Transverse colon (tissue), 4 donors: ENCODE data around the gene LGALS4. TPM values are rescaled to one million over a fixed set of nuclear protein-coding genes. Genes with fewer than 3 reads are reported as not detected.
"Not testable (repeated sequence)": the region's sequence is repeated elsewhere in the genome, so short reads cannot be mapped to it uniquely, and the experiment has no call there.

Experiments
- DNase-seq: peaks from one replicate; pipeline ENCODE4 v3.0.0-alpha.2; 2019
- H3K27ac ChIP-seq, 4 donors: fragments of 200-600 bp; sonication (generic); 2 replicates each; pipeline ENCODE4 v1.5.1; 2016 to 2018; ENCODE audit warnings: inconsistent platforms in 4 of 4
- H3K27me3 ChIP-seq: fragments of 200-600 bp; sonication (generic); 2 replicates; pipeline ENCODE4 v1.5.1; 2017; ENCODE audit warnings: inconsistent platforms
- H3K36me3 ChIP-seq, 4 donors: fragments of 200-600 bp; sonication (generic); 2 replicates each; pipeline ENCODE4 v1.5.1; 2017 to 2019; ENCODE audit warnings: inconsistent platforms in 4 of 4
- H3K4me1 ChIP-seq, 4 donors: fragments of 200-600 bp; sonication (generic); 2 replicates each; pipeline ENCODE4 v1.5.1; 2017 to 2020; ENCODE audit warnings: inconsistent platforms in 4 of 4
- H3K4me3 ChIP-seq, 4 donors: fragments of 200-600 bp; sonication (generic); 1 replicate in 1 of 4; 2 replicates in 3 of 4; pipeline versions ENCODE4 v1.5.1 to v1.6.1; 2017 to 2019; ENCODE audit warnings: inconsistent platforms in 4 of 4
- H3K9me3 ChIP-seq, 2 donors: fragments of 200-600 bp; sonication (generic); 2 replicates each; pipeline ENCODE4 v1.5.1; 2017 to 2019; ENCODE audit warnings: inconsistent platforms in 2 of 2
- EP300 ChIP-seq: sonication (generic); formaldehyde crosslinking; IDR thresholded peaks from one replicate; pipeline ENCODE4 v1.6.1; 2017; ENCODE audit warnings: antibody characterized with exemption, low read depth
- POLR2A ChIP-seq: fragments of 450-650 bp; IDR thresholded peaks from one replicate; pipeline ENCODE4 v1.6.1; 2016; ENCODE audit warnings: antibody characterized with exemption, mild to moderate bottlenecking, moderate library complexity
- POLR2AphosphoS5 ChIP-seq, 3 donors: sonication (generic); formaldehyde crosslinking; IDR thresholded peaks; one replicate each; pipeline ENCODE4 v1.6.1; 2016; ENCODE audit warnings: antibody characterized with exemption in 3 of 3
- WGBS, 2 donors: methylation state at CpG; one replicate each; pipeline ENCODE4 v1.1.5; 2018; ENCODE audit warnings: low coverage in 1 of 2; 5-methylcytosine and 5-hydroxymethylcytosine counted together
- in situ Hi-C, 4 donors: fragments of 200-750 bp; cut with MboI; loops; one replicate each; pipeline versions ENCODE4 v1.15.0 to v1.15.1; 2017; ENCODE audit warnings: low sequenced_read_pairs in 3 of 4, low pct_ligation_motif_present in 1 of 4, low pct_unique_long_range_greater_than_20kb in 1 of 4
- intact Hi-C: fragments of 100-400 bp; cut with DNase I; formaldehyde crosslinking; loops from one replicate; pipeline ENCODE4 v1.15.1; 2023; ENCODE audit warnings: low total_unique reads
- total RNA-seq, 4 donors: library from RNA; depleted of rRNA; stranded (reverse); fragments of >200 nt; gene quantifications; one replicate each; pipeline ENCODE4 v1.1.0, GENCODE V29; 2016
- TF ChIP-seq, protein P1 (sequence below), 5 experiments: fragments of 200-600 bp in 3 of 5; fragments of 450-650 bp in 2 of 5; sonication (generic) in 3 of 5; IDR thresholded peaks; 1 replicate in 2 of 5; 2 replicates in 3 of 5; pipeline ENCODE4 v1.5.1; 2016 to 2017; ENCODE audit warnings: antibody characterized with exemption in 5 of 5, inconsistent platforms in 3 of 5, mild to moderate bottlenecking in 2 of 5, moderate library complexity in 1 of 5

Gene LGALS4
- total RNA-seq, 4 donors from 2014 or later = 1,815 to 4,845 (median 3,695) TPM

DNA sequence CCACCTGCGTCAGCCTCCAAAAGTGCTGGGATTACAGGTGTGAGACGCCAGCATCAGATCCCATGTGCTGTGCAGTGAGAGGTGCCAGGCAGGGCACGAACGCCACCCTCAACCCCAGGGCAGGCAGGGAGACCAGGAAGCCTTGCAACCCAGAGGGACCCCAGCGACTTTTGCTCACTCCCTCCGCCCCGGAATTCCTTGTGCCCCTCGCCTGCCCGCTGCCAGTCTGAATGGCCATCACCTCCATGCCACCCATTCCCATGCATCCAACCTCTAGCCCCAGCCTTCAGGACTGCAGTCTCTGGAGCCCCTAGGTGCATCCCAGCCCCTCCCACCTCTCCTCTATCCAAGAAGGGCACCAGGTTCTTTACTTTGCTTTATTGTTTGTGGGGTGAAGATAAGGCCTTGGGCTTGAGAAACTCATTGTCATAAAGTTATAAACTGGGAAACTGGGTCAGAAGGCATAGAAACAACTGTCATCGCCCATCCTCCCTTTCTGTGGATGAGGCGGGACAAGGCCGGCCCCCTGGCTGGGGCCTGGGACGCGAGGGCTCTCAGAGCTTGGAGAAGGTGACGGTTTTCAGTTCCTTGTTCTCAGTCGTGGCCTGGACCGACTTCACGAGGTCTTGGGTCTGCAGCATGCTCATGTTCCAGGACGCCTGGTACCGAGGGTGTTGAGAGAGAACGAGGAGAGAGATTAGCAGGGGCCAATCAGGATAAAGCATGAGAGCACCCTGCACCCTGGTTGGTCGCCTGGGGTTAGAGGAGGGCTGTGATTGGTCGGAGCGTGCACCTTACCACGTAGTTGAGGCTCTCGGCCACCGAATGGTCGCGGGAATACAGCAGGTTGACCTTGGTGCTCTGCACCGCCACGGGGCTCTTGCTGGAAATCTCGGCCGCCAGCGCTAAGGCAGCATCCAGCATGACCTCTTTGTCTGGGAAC is 2.6 kb upstream of the LGALS4 start:
- H3K27ac ChIP-seq = peak overlapping the region; percentile 85 to 94 (median 88)
- intact Hi-C loops = no loop called here
- in situ Hi-C loops = no loop called here
- H3K36me3 ChIP-seq = peaks cover 0 to 20% (median 4%) of the 10 kb centered on the region in 4 donors
- TF ChIP-seq, protein P1, sequence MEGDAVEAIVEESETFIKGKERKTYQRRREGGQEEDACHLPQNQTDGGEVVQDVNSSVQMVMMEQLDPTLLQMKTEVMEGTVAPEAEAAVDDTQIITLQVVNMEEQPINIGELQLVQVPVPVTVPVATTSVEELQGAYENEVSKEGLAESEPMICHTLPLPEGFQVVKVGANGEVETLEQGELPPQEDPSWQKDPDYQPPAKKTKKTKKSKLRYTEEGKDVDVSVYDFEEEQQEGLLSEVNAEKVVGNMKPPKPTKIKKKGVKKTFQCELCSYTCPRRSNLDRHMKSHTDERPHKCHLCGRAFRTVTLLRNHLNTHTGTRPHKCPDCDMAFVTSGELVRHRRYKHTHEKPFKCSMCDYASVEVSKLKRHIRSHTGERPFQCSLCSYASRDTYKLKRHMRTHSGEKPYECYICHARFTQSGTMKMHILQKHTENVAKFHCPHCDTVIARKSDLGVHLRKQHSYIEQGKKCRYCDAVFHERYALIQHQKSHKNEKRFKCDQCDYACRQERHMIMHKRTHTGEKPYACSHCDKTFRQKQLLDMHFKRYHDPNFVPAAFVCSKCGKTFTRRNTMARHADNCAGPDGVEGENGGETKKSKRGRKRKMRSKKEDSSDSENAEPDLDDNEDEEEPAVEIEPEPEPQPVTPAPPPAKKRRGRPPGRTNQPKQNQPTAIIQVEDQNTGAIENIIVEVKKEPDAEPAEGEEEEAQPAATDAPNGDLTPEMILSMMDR (IDR thresholded peaks at IDR 0.05) = no peak
- peak; percentile 30 to 79 (median 63) for TF ChIP-seq POLR2AphosphoS5 (IDR thresholded peaks at IDR 0.05)
- peak; percentile 88 for TF ChIP-seq EP300
- peak; percentile 66 for TF ChIP-seq POLR2A
- H3K9me3 ChIP-seq = no peaks in the 10 kb centered on the region
- DNase-seq = peak; percentile 73
- no peaks in the 10 kb centered on the region for H3K27me3 ChIP-seq
- 54% methylated on average over 33 of the region's 34 CpGs; no CpG with 5 or more reads in 1 of the 2 donors for WGBS, 2 donors
- H3K4me3 ChIP-seq = peak overlapping the region in 1 of 4 donors; percentile 13
- H3K4me1 ChIP-seq = peaks cover 0 to 58% (median 46%) of the 10 kb centered on the region in 4 donors

DNA sequence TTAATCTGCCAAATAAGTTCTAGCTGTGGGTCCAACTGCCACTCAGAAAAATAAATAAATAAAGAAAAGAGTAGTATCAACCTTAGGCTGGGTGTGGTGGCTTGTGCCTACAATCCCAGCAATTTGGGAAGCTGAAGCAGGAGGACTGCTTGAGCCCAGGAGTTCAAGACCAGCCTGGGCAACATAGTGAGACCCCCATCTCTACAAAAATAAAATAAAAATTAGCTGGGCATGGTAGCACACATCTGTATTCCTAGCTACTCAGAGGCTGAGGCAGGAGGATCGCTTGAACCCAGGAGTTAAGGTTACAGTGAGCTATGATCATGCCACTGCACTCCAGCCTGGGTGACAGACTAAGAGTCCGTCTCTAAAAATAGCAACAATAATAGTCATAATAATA is 1.2 kb upstream of the LGALS4 start:
- peaks cover 0 to 50% (median 41%) of the 10 kb centered on the region in 4 donors for H3K4me1 ChIP-seq
- H3K27me3 ChIP-seq, H3K9me3 ChIP-seq, in situ Hi-C loops, intact Hi-C loops, DNase-seq: not testable (repeated sequence)
- 60 to 63% methylated on average over 2 of the region's 2 CpGs for WGBS, 2 donors
- peaks cover 0 to 20% (median 4%) of the 10 kb centered on the region in 4 donors for H3K36me3 ChIP-seq
- H3K27ac ChIP-seq = peak overlapping the region; percentile 85 to 94 (median 88)
- H3K4me3 ChIP-seq = peak overlapping the region in 1 of 4 donors; percentile 37

DNA sequence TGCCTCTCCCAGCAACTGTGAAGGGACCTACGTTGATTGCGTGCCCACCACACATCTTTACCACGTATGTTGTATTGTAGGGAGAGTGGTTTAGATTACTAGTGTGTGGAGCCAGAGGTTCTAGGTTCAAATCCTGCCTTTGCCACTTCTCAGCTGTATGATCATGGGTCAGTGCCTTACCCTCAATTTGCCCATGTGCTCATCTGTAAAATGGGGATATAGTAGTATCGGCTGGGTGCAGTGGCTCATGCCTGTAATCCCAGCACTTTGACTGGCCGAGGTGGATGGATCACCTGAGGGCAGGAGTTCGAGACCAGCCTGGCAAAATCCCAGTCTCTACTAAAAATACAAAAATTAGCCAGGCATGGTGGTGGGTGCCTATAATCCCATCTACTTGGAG is 578 bp upstream of the LGALS4 start:
- Histone ChIP-seq H3K9me3 (no peaks in the 10 kb centered on the region), H3K36me3 (peaks cover 0 to 20% (median 4%) of the 10 kb centered on the region in 4 donors), H3K4me1 (peaks cover 0 to 44% (median 39%) of the 10 kb centered on the region in 4 donors), H3K4me3 (peak overlapping the region in 1 of 4 donors; percentile 37), H3K27ac (peak overlapping the region; percentile 85 to 94 (median 88)), H3K27me3 (no peaks in the 10 kb centered on the region)
- intact Hi-C loops (no loop called here), in situ Hi-C loops (no loop called here)
- no peak for DNase-seq
- TF ChIP-seq EP300 = no peak
- TF ChIP-seq, protein P1 (IDR thresholded peaks at IDR 0.05) = no peak
- TF ChIP-seq POLR2A = no peak
- TF ChIP-seq POLR2AphosphoS5 (IDR thresholded peaks at IDR 0.05) = no peak
- 70 to 80% methylated on average over 1 to 6 of the region's 6 CpGs for WGBS, 2 donors

DNA sequence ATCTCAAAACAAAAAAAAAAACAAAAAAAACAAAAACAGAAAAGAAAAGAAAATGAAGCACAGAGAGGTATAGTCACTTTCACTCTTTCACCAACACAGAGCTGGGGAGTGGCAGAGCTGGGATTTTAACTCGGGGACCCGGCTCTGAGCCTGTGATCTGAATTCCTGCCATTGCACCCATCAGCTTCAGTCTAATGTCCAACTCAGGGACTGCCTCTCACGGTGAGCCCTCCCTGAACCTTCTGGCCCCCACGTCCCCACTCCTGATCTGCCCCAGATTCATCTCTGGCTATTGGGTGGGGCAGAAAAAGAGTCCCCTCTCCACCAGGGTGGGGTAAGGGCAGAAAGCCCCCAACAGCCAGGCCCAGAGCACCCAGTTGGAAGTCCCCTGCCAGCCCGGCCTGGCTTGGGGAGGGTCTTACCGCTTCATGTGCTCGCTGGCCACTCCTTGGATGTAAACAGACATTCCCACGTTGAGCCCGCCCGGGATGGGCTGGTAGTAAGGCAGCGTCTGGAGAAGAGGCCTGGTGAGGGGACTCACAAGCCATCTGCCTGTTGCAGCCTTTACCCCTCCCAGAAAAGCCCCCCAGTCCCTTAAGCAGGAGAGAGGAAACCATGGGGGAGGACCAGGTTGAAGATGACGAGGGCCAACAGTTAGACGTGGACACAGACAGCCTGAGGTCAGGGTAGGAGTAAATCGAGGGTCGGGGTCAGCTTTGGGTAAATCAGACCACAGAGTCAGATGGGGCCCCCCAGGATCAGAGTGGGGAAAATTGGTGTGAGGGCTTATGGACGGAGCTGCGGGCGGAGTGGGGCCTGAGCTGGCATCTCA is 520 bp downstream of the LGALS4 start:
- Histone ChIP-seq H3K4me1 (peaks cover 0 to 37% (median 31%) of the 10 kb centered on the region in 4 donors), H3K27me3 (no peaks in the 10 kb centered on the region), H3K9me3 (no peaks in the 10 kb centered on the region), H3K36me3 (peaks cover 0 to 16% (median 4%) of the 10 kb centered on the region in 4 donors), H3K27ac (peak overlapping the region; percentile 90 to 94 (median 92)), H3K4me3 (peak overlapping the region; percentile 38 to 65 (median 58))
- no peak for DNase-seq
- WGBS, 2 donors = 46% methylated on average over 18 of the region's 18 CpGs; no CpG with 5 or more reads in 1 of the 2 donors
- in situ Hi-C loops (no loop called here), intact Hi-C loops (no loop called here)
- TF ChIP-seq EP300 = no peak
- no peak for TF ChIP-seq POLR2AphosphoS5 (IDR thresholded peaks at IDR 0.05)
- TF ChIP-seq, protein P1 (IDR thresholded peaks at IDR 0.05) = no peak
- no peak for TF ChIP-seq POLR2A
